H7 (cell line): ENCODE measurements around the gene SH2D2A. TPM values are rescaled to one million over a fixed set of nuclear protein-coding genes. Genes with fewer than 3 reads are reported as not detected.
"Not testable (repeated sequence)": the region's sequence is repeated elsewhere in the genome, so short reads cannot be mapped to it uniquely, and the experiment has no call there.

Experiments
- DNase-seq: peaks from one replicate; pipeline ENCODE4 v3.0.0; 2012
- H3K27me3 ChIP-seq: 2 replicates; pipeline ENCODE4 v1.6.0; 2011; ENCODE audit warnings: mild to moderate bottlenecking, low read length; ENCODE audit not compliant: control insufficient read depth, insufficient read depth
- H3K36me3 ChIP-seq: replicated peaks from 2 replicates; pipeline ENCODE4 v1.5.1; 2011; ENCODE audit warnings: low read length; ENCODE audit not compliant: control insufficient read depth, insufficient read depth
- H3K4me3 ChIP-seq: 2 replicates; pipeline ENCODE4 v1.5.1; 2011; ENCODE audit warnings: low read depth, mild to moderate bottlenecking, control low read depth, low read length, moderate library complexity; ENCODE audit not compliant: insufficient read depth
- total RNA-seq: library from RNA; depleted of rRNA; stranded (reverse); fragments of >200 nt; shearing (Covaris generic); gene quantifications from 2 replicates; pipeline ENCODE4 v1.2.3, GENCODE V29; 2014; rRNA removed

The SH2D2A gene
- total RNA-seq, 1 experiment from 2014 or later: 8.4 TPM

- peak overlapping the region; percentile 93 for H3K4me3 ChIP-seq
- peaks cover 8% of the 10 kb centered on the region for H3K36me3 ChIP-seq
- no peaks in the 10 kb centered on the region for H3K27me3 ChIP-seq
- DNase-seq: peak; percentile 84
Observed at GRCh38 chr1:156767879-156768604, 48.6 kb downstream of the SH2D2A start.

GRCh38 chr1:156767101-156767878 lies 49.4 kb downstream of the SH2D2A start, which contains the start of gene PRCC:
Gene PRCC, plus strand, starts transcription at chr1:156767535. Its CDS starts 237 bp downstream, at chr1:156767772.
- H3K27me3 ChIP-seq: no peaks in the 10 kb centered on the region
- peaks cover 8% of the 10 kb centered on the region for H3K36me3 ChIP-seq
- peak within 1 kb of the TSS; percentile 93 for H3K4me3 ChIP-seq
- peak; percentile 91 for DNase-seq

GRCh38 chr1:156766298-156767100 lies 50.1 kb downstream of the SH2D2A start:
- peak overlapping the region; percentile 49 for H3K4me3 ChIP-seq

GRCh38 chr1:156765666-156766065 lies 51.0 kb downstream of the SH2D2A start:
- no peaks in the 10 kb centered on the region for H3K27me3 ChIP-seq
- no peak for DNase-seq
- H3K36me3 ChIP-seq: peaks cover 2% of the 10 kb centered on the region
- H3K4me3 ChIP-seq: no peak overlapping the region

More at GRCh38 chr1:156766298-156767100, 50.1 kb downstream of the SH2D2A start:
- H3K27me3 ChIP-seq: no peaks in the 10 kb centered on the region
- peaks cover 8% of the 10 kb centered on the region for H3K36me3 ChIP-seq
- DNase-seq: no peak

GRCh38 chr1:156765136-156765535 lies 51.5 kb downstream of the SH2D2A start:
- H3K27me3 ChIP-seq, H3K4me3 ChIP-seq, DNase-seq, H3K36me3 ChIP-seq: not testable (repeated sequence)

GRCh38 chr1:156760796-156761104 lies 55.9 kb downstream of the SH2D2A start:
- no peaks in the 10 kb centered on the region for H3K27me3 ChIP-seq
- no peaks in the 10 kb centered on the region for H3K36me3 ChIP-seq
- no peak overlapping the region for H3K4me3 ChIP-seq
- no peak for DNase-seq

GRCh38 chr1:156760092-156760795 lies 56.4 kb downstream of the SH2D2A start:
- Histone ChIP-seq H3K27me3 (no peaks in the 10 kb centered on the region), H3K36me3 (no peaks in the 10 kb centered on the region), H3K4me3 (no peak overlapping the region)
- DNase-seq: no peak

- H3K4me3 ChIP-seq, H3K27me3 ChIP-seq, H3K36me3 ChIP-seq, DNase-seq: not testable (repeated sequence)
Observed at GRCh38 chr1:156757572-156758253, 58.9 kb downstream of the SH2D2A start.

- Histone ChIP-seq H3K27me3 (no peaks in the 10 kb centered on the region), H3K36me3 (no peaks in the 10 kb centered on the region), H3K4me3 (no peak overlapping the region)
- no peak for DNase-seq
Observed at GRCh38 chr1:156756355-156756754, 60.3 kb downstream of the SH2D2A start.

Other genes starting within 250 kb of the SH2D2A start
- gene IQGAP3, start 244.3 kb downstream of the SH2D2A start, total RNA-seq: 35.6 and 36.8 TPM in 2 replicates
- gene TTC24, start 237.1 kb downstream of the SH2D2A start, total RNA-seq: 0.52 TPM in 1 of 2 replicates, not detected in the other
- 133 and 151 TPM in 2 replicates for gene NAXE, start 225.1 kb downstream of the SH2D2A start, total RNA-seq
- 40.6 and 45.0 TPM in 2 replicates for gene GPATCH4, start 215.4 kb downstream of the SH2D2A start, total RNA-seq
- 0.73 and 1.3 TPM in 2 replicates for gene HAPLN2, start 197.4 kb downstream of the SH2D2A start, total RNA-seq
- 1.7 and 4.1 TPM in 2 replicates for gene BCAN, start 174.7 kb downstream of the SH2D2A start, total RNA-seq
- 220 and 231 TPM in 2 replicates for gene NES, start 139.4 kb downstream of the SH2D2A start, total RNA-seq
- 137 and 190 TPM in 2 replicates for gene CRABP2, start 111.3 kb downstream of the SH2D2A start, total RNA-seq
- 25.7 and 33.1 TPM in 2 replicates for gene METTL25B, start 88.4 kb downstream of the SH2D2A start, total RNA-seq
- gene ISG20L2, start 88.1 kb downstream of the SH2D2A start, total RNA-seq: 55.2 and 56.4 TPM in 2 replicates
- 92.1 and 105 TPM in 2 replicates for gene MRPL24, start 75.8 kb downstream of the SH2D2A start, total RNA-seq
- gene HDGF, start 65.2 kb downstream of the SH2D2A start, total RNA-seq: 408 and 515 TPM in 2 replicates
- gene PRCC, start 49.3 kb downstream of the SH2D2A start, total RNA-seq: 90.6 and 107 TPM in 2 replicates
- gene INSRR, start 42.3 kb upstream of the SH2D2A start, total RNA-seq: not detected in 2 replicates
- 0.07 and 0.22 TPM in 2 replicates for gene NTRK1, start 44.0 kb upstream of the SH2D2A start, total RNA-seq
- gene PEAR1, start 76.9 kb upstream of the SH2D2A start, total RNA-seq: 1.2 and 1.8 TPM in 2 replicates
- gene LRRC71, start 103.8 kb upstream of the SH2D2A start, total RNA-seq: not detected in 2 replicates
- 44.7 and 46.0 TPM in 2 replicates for gene ARHGEF11, start 228.9 kb upstream of the SH2D2A start, total RNA-seq